C4-2B (cell line): ENCODE data around the gene ERICH2.

ENCODE experiments used
- ZFX ChIP-seq: fragments of 450-650 bp; IDR thresholded peaks from 2 replicates; pipeline ENCODE4 v1.6.1; 2017
- TF ChIP-seq, protein P1 (sequence below): fragments of 450-650 bp; conservative IDR thresholded peaks from 2 replicates; pipeline ENCODE4 v1.5.1; 2017; ENCODE audit warnings: mild to moderate bottlenecking

DNA sequence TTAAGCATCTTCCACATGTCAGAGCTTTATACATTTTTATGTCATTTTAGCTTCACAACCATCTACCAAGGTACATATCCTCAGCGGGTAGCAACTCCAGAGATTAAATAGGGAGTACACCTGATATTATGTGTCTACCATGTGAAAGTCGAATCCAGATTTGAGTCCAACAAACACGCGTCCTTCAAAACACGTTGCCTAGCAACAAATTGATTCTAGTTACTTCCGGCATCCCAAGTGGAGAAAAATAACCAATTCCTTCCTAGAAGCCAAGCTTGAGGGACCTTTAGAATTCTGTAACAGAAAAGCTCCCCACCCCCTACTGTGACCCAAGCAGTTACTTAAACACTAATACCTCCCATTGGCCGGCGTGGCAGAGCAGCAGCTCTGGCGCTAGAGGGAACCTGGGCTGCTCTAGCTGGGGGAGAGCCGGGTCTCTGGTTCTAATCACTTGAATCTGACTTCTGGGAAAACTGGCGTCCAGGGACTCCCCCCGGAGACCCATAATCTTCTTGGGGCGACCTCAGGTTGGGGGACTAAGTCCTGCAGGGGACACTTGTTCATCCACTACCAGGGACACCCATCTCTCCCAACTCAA, at the start of gene ERICH2:
- TF ChIP-seq, protein P1, sequence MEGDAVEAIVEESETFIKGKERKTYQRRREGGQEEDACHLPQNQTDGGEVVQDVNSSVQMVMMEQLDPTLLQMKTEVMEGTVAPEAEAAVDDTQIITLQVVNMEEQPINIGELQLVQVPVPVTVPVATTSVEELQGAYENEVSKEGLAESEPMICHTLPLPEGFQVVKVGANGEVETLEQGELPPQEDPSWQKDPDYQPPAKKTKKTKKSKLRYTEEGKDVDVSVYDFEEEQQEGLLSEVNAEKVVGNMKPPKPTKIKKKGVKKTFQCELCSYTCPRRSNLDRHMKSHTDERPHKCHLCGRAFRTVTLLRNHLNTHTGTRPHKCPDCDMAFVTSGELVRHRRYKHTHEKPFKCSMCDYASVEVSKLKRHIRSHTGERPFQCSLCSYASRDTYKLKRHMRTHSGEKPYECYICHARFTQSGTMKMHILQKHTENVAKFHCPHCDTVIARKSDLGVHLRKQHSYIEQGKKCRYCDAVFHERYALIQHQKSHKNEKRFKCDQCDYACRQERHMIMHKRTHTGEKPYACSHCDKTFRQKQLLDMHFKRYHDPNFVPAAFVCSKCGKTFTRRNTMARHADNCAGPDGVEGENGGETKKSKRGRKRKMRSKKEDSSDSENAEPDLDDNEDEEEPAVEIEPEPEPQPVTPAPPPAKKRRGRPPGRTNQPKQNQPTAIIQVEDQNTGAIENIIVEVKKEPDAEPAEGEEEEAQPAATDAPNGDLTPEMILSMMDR, result peak; percentile 18; the same call in 1 of the 2 replicates
- TF ChIP-seq ZFX, result no peak
